HCEC 1CT (cell line): ENCODE measurements around the gene CD14.
"Not testable (repeated sequence)": the region's sequence is repeated elsewhere in the genome, so short reads cannot be mapped to it uniquely, and the experiment has no call there.

Source experiments
- DNase-seq: peaks from one replicate; pipeline ENCODE4 v3.0.0-alpha.2; 2017

The CD14 gene

GRCh38 chr5:140633021-140633471, at the start of gene CD14:
Gene CD14, minus strand, starts transcription at chr5:140633175. Its CDS starts 104 bp downstream, at chr5:140633071.
- DNase-seq = peak; percentile 45

- DNase-seq = no peak
Observed at GRCh38 chr5:140678993-140679392, 46.0 kb upstream of the CD14 start.

DNA sequence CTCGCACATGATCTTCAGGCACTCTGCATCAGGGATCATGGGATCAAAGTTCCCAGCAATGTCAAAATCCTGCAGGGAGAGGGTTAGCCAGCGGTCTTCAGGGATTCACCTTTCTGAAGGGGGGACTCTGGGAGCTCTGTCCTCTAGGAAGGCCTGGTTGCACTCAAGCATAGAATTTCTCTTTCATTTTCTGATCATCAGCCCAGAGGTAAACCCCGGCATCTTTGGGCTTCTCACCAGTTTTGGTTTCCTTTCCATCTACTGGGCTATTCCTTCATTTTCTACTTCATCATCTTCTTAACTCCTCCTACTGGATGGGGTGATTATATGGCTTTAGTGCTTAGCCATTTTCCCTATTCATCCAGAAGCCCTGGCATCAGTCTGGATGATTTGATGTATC, 45.0 kb upstream of the CD14 start:
- no peak for DNase-seq

GRCh38 chr5:140674629-140675028, 41.7 kb upstream of the CD14 start:
- DNase-seq = no peak

GRCh38 chr5:140674211-140674610, 41.2 kb upstream of the CD14 start:
- no peak for DNase-seq

- DNase-seq = no peak
Observed at GRCh38 chr5:140673187-140673976, 40.4 kb upstream of the CD14 start, which contains the start of gene DND1. Gene DND1, minus strand, starts transcription at chr5:140673576. Its CDS starts 34 bp downstream, at chr5:140673542.

DNA sequence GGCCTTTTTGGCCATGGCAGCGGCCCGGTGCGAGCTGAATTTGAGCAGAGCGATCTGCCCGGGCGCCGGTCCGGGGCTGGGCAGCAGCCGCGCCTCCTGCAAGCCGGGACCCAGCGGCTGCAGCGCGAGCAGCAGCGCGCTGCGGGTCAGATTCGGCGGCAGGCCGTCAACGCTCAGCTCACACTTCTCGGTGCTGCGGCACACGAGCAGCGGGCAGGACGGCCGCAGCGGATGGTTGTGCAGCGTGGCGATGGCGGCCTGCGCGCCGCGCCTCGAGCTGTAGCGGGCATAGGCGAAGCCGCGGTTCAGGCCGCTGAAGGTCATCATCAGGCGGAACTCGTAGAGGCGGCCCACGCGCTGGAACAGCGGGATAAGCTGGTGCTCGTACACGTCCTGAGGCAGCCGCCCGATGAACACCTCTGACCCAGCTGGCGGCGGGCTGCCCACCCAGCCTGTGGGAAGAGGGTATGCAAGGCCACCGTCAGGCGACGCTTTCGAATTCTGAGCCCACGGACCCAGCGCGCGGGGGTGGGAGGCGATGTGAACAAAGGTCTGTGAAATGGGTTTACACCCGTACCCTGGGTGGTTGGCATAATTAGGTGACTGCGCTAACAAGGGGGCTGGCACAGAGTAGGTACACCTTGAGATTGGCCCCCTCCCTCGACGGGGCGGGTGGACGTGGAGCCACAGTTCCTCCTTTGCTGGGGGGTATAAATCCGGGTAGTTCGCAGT, 39.6 kb upstream of the CD14 start:
- no peak for DNase-seq

DNA sequence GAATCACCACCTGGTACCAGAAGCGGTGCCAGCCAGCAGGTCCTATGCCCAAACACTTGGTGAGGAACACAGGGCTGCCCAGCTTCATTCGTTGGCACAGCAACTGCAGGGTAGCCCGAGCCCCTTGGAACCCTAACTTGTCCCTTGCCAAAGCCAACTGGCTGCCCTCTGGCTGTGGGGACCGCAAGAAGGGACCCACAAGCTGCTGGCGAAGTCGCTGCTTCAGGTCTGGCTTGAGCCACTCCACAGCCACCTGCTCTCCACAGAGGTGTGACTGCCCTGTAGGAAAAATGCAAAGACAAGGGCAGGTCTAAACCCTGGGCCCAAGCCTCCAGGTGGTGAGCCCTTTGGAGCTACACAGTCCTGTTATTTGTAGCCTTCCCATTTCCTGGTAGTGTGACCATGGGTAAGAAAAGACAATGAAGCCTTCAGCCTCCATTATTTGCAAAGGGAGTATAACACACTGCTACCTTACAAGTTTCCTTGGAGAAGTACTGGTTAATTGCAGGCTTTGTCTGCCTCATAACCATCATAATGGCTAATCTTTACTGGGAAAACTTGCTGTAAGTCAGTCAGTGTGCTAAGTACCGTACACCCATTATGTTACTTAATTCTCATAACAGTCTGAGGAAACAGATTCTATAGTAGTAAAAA, 38.6 kb upstream of the CD14 start:
- no peak for DNase-seq

DNA sequence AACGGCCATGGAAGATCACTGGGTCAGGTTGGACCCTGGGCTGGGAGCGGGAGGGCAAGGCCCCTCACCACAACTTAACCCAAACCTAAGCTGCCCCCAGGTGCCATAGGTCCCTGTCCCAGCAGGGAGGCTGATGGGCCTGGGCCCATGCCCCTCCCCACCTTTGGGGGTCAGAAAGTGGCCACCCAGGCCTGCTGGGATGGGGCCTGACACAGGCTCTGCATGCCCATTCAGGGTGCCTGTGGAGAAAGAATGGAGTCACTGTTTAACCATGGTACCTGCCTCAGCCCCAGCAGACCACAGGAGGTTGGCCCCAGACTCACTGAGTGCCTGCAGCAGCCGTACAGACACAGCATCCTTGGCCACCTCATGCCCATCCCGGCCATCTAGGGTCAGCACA, 38.1 kb upstream of the CD14 start:
- not testable (repeated sequence) for DNase-seq

- DNase-seq = peak; percentile 94
Observed at GRCh38 chr5:140664359-140665119, 31.6 kb upstream of the CD14 start, which contains the start of gene WDR55. Gene WDR55, plus strand, starts transcription at chr5:140664904. Its CDS starts 9 bp downstream, at chr5:140664913.

- no peak for DNase-seq
Observed at GRCh38 chr5:140664030-140664358, 31.0 kb upstream of the CD14 start.

DNA sequence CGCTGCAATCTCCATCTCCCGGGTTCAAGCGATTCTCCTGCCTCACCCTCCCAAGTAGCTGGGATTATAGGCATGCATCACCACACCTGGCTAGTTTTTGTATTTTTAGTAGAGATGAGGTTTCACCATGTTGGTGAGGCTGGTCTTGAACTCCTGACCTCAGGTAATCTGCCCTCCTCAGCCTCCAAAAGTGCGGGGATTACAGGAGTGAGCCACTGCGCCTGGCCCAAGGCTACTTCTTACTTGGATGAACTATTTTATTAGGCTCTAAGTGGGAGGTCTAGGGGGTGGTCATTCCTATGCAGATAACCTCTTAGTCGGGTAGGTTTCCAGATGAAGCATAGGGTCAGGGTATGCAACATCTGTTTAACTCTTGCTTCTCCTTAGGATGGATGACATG, 27.4 kb upstream of the CD14 start:
- DNase-seq = not testable (repeated sequence)

GRCh38 chr5:140658870-140659269, 25.9 kb upstream of the CD14 start:
- no peak for DNase-seq

- no peak for DNase-seq
Observed at GRCh38 chr5:140647042-140647419, 14.1 kb upstream of the CD14 start.

- no peak for DNase-seq
Observed at GRCh38 chr5:140642718-140643117, 9.7 kb upstream of the CD14 start.

GRCh38 chr5:140641716-140642115, 8.7 kb upstream of the CD14 start:
- no peak for DNase-seq

GRCh38 chr5:140639148-140639981, 6.4 kb upstream of the CD14 start, which contains the start of gene TMCO6:
Gene TMCO6, plus strand, starts transcription at chr5:140639451. Its CDS starts 77 bp downstream, at chr5:140639528.
- DNase-seq = peak; percentile 94

DNA sequence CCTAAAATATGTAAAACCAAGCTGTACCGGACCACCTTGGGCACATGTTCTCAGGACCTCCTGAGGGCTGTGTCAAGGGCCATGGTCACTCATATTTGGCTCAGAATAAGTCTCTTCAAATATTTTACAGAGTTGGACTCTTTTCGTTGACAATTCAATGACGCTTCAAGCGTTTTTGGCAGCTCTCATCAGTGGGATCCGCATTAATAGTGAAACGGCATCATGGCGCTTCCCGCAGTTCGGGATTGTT, 5.8 kb upstream of the CD14 start:
- not testable (repeated sequence) for DNase-seq

DNA sequence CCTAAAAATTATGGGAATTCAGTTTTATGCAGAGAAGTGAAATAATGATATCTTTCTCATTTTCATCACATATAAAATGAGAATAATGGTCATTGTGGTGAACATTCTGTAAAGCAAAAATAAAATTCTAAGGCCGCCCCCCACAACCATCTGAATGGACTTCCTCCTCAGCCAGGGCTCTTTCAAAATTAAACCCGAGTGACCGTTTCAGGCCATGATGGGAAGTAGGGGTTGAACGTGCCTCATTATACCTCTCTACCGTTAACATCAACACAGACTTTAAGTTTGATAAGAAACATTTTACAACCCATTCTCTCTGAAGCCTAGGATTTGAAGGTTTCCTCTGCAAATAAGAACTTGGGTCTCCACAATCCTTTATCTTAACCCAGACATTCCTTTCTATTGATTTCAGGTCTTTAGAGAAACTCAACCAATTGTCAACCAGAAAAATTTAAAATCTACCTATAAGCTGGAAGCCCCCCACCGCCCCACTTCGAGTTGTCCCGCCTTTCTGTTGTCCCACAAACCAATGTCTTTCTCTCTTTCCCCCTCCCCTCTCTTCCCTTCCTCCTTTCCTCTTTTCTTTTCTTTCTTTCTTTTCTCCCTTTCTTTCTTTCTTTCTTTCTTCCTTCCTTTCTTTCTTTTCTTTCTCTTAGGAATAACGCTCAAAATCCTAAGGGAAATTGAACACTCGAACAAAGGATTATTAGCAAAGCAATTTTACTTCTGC, 4.6 kb upstream of the CD14 start:
- no peak for DNase-seq

DNA sequence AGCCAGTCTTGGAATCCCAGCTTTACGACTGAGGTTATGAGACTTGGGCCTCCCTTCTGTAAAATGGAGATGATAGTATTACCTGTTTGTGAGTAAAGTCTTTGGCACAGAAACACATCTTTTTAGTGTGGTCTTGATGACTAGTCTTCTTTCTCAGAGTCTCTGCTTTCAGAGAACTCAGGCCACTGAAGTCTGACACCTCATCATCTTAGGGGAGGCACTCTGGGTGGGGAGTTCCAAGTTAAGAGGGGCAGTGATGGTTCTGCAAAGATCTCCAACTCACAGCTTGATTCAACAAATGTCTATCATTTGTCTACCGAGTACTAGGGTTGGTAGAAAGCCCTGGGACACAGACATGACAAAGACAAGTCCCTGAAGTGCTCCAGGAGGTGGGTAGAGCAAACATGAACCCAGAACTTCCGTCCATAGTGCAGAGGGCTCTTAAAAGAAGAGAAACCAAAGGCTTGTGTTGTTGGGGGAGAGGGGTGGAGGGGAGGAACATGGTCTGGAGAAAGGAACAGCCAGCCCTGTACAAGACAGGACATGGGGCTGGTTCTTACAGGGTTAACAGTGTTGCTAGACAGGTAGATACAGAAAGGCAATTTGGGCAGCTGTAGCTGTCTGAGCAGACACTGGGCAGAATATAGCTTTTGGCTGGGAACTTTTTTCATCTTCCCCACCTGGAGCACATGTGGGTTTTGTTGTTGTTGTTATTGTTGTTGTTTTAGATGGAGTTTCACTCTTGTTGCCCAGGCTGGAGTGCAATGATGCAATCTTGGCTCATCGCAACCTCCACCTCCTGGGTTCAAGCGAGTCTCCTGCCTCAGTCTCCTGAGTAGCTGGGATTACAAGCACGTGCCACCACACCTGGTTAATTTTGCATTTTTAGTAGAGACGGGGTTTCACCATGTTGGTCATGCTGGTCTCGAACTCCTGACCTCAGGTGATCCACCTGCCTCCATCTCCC, 2.6 kb upstream of the CD14 start:
- no peak for DNase-seq
